ENCODE results near the gene NAP1L1.

- TF ChIP-seq POLR2A (IDR thresholded peaks at IDR 0.05; ENCODE audit: low read depth, low read length) (no peak), TAF1 (IDR thresholded peaks at IDR 0.05; ENCODE audit: low read depth, low read length) (no peak), POLR2AphosphoS5 (IDR thresholded peaks at IDR 0.05; ENCODE audit: low read depth, low read length) (no peak), SPI1 (IDR thresholded peaks at IDR 0.05; ENCODE audit: low read depth, low read length) (no peak)
These were observed 42.3 kb downstream of the NAP1L1 start for GRCh38 chr12:76042147-76042546.

Data from GM12891 (cell line).